Pulmonary artery endothelial cell (primary cell): ENCODE data around the gene RIIAD1. TPM values are rescaled to one million over a fixed set of nuclear protein-coding genes. Genes with fewer than 3 reads are reported as not detected.

Source experiments
- DNase-seq: peaks from one replicate; pipeline ENCODE4 v3.0.0-alpha.2; 2011; ENCODE audit warnings: low read depth, low spot score
- total RNA-seq: library from RNA; depleted of rRNA; stranded (reverse); fragments of >200 nt; gene quantifications from 2 replicates; pipeline ENCODE4 v1.2.3, GENCODE V29; 2014

The RIIAD1 gene
- total RNA-seq, 1 donor from 2014 or later: not detected

GRCh38 chr1:151710187-151710840 lies 11.0 kb upstream of the RIIAD1 start:
- DNase-seq: no peak

DNA sequence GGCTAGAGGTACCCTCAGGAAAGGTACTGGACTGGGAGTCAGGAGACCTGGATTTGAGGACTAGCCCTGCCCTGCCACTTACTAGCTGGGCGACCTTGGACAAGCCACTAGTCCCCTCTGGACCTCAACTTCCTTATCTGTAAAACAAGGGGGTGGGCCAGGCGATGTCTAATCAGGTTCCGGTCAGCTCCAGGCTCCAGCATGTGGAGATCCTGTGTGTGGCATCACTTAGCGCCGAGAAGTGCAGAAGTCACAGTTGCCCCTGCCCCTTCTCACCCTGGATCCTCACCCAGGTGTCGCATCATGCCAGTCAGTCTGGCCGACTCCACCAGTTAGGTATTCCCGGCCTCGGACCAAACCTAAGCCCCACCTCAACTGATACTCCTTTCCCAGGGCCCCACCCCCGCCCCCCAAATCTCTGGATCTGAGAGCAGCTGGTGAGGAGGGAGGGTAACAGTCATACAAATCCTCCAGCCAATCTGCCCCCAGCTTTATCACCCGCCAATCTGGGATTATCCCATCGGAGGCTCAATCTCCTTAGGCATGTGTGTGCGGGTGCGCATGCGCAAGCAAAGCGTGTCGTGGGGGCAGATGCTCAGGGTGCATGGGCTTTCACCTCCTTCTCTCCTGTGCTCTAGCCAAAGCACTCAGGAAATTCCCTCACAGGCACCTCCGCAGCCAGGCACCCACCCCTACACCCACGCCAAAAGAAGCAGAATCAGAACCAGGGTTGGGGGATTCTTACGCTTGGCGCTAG lies 10.1 kb upstream of the RIIAD1 start:
- no peak for DNase-seq

- DNase-seq: no peak
Measured at GRCh38 chr1:151711951-151712350, 9.4 kb upstream of the RIIAD1 start.

DNA sequence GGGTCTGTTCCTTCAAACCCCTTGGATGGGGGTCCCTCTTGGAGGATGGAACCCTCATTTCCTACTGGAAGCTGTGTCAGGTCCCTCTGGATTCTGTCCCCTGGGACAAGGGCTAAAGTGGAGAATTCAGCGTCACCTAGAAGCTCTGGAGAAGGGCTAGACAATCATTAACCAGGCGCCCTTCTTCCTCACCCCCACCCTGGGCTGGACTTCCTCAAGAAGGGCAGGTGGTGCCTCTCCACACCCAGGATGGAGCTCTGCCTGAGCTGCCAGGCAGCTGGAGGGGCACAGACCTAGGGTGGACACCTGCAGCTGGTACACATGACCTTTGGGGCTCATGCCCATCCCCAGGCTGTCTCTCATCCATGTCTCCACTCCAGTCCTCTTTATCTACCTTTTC lies 8.3 kb upstream of the RIIAD1 start:
- DNase-seq: no peak

- DNase-seq: no peak
Measured at GRCh38 chr1:151713874-151714273, 7.4 kb upstream of the RIIAD1 start.

GRCh38 chr1:151714820-151715725 lies 6.2 kb upstream of the RIIAD1 start:
- DNase-seq: no peak

- no peak for DNase-seq
Measured at GRCh38 chr1:151715726-151716404, 5.5 kb upstream of the RIIAD1 start.

DNA sequence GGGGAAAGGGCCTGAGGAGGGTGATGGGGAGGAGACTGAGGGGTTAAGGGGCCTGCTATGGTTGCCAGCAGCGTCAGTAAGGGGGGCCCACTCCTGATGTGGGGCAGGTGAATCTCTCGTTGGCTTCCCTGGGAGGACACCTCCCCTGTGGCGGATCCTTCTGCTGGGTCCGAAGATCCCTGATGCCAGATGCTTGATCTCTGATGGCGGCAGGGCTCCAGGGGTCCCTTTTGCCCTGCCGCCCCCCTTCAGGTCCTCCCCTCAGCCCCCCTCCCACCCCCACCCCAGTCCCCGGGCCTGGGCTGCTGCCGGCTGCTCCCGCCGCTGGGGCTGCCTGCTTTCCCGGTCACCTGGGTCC lies 4.9 kb upstream of the RIIAD1 start:
- DNase-seq: no peak

GRCh38 chr1:151716771-151717631 lies 4.3 kb upstream of the RIIAD1 start, which contains the start of gene CELF3:
Gene CELF3, minus strand, starts transcription at chr1:151716803. Its CDS starts 783 bp downstream, at chr1:151716020.
- DNase-seq: no peak

GRCh38 chr1:151718011-151718431 lies 3.3 kb upstream of the RIIAD1 start:
- no peak for DNase-seq

DNA sequence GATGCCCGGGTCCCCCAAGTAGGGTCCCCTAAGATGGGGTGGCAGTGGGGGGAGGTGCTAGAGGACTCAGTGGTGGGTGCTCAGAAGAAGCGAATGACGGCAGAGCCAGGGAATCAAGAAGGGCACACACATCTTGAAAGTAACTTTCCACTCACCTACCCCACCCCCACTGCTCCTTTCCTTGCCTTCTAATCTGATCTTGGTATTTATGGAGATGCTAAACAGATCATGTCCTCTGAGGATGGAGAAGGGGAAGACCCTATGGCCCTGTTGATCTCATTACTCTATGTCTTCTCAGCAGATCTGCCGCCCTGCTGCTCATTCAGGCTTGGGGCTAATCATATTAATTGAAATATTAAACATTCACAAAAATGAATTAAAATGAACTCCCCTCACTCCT lies 2.7 kb upstream of the RIIAD1 start:
- DNase-seq: no peak

GRCh38 chr1:151720125-151720524 lies 1.2 kb upstream of the RIIAD1 start:
- DNase-seq: no peak

GRCh38 chr1:151720554-151720953 lies 768 bp upstream of the RIIAD1 start:
- DNase-seq: no peak

- DNase-seq: no peak
Measured at GRCh38 chr1:151721788-151722510, 627 bp downstream of the RIIAD1 start.

DNA sequence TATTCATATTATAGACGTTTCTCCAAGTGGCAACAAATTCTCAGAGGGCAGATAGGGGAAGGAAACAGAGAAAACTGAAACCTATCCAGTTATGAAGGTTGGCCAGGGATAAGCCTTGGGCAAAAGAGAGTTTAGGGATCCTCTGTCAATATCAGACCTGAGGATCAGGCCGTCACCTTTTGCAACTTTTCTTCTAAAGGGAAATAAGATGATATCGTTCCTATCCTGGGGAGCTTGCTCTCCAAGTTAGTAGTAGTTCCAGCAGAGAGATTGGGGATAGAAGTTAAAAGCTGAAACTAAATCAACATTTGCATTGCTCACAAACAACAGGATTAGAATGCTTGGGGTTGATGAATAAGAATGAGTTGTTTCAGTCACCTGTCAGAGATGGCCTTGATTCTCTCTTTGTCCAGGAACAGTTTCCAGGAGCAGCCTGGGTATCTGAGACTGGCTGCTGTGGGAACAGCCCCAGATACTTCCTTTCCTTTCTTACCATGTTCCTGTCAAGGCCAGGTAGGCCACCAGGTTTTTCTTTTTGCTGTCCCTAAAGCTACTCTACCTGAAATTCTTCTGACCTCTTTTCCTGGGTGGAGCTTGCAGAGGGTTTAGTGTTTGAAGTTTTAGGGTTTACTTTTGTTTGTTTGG lies 2.5 kb downstream of the RIIAD1 start:
- no peak for DNase-seq

GRCh38 chr1:151728151-151729054 lies 7.1 kb downstream of the RIIAD1 start:
- DNase-seq: no peak

- DNase-seq: no peak
Measured at GRCh38 chr1:151729157-151729965, 8.0 kb downstream of the RIIAD1 start.

DNA sequence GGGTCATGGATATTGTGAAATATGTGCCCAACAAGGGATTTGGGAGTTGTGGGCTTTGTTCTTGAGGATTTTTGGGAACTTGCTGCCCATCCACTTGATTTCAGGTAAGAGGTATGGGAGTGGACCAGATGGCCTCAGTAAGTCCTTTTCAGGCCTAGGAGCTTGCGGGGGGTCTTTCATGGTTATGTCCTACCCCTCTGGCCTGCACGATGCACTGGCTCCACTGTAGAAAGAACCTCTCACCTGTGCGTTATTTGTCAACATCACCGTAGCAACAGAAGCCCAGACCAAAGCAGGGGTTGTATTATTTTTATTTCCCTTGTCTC lies 8.6 kb downstream of the RIIAD1 start:
- no peak for DNase-seq
